Measurements from ENCODE around the gene PCSK2. TPM values are rescaled to one million over a fixed set of nuclear protein-coding genes. Genes with fewer than 3 reads are reported as not detected.
A peak's percentile ranks its signal among the peaks of the same experiment; 100 is the strongest.

The PCSK2 gene
- total RNA-seq, 1 donor from 2014 or later: not detected

- no peak for DNase-seq (ENCODE audit: low spot score)
These were observed 164.4 kb downstream of the PCSK2 start for GRCh38 chr20:17391127-17391771.

DNA sequence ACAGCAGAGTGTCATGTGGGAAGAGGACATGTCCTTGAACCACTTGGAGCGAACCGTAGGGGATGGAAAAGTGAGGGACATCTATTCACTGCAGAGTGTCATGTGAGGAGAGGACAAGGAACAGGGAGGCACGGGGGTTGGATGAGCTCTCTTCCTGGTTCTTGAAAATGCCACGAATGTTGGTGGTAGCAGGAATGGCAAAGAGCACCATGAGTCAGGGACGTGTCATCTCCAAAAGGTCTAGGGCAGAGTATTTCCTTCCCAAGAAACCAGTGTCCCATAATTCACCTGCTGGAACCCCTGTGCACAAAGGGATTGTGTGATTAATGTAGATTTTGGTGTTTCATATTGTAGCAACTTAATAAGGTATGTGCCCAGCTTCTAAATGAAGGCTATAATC lies 167.6 kb downstream of the PCSK2 start:
- no peak for DNase-seq (ENCODE audit: low spot score)

DNA sequence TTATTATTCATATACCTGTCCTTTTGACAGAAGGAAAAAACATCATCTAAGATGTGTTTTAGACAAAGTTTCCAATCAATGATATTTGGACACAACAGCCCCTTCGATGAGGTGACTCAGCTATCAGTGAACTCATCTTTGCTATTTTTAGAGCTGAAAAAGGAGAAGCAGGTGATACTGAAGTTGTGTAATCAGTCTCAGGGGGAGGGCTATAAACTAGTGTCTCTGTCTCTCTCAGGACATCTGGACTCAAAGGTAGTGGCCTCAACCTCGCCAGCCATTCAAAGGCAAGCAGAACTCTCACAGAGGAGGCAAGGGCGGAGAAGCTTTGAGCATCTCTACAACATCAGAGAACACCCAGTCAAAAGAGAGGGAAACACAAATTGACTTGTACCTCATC lies 168.9 kb downstream of the PCSK2 start:
- no peak for DNase-seq (ENCODE audit: low spot score)

- DNase-seq (ENCODE audit: low spot score): no peak
These were observed 172.6 kb downstream of the PCSK2 start for GRCh38 chr20:17399303-17399985.

DNA sequence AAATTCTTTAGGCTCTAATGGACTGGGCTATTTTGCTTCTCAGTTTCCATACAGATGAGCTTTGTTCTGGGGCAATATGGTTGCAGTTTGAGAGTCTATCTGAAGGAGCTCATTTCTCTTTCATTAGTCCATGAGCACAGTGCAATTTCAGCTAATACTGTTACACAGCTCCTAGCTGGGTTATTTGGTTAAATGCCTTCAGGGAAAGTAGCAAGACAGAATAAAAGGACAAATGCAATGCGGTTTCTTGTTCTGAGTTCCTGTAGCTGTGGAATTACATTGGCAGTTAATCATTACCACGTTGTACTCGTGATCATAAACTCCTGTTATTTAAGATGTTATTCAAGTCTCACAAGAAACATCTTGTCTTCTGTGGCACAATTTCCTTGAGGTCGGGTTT lies 176.6 kb downstream of the PCSK2 start:
- no peak for DNase-seq (ENCODE audit: low spot score)

- DNase-seq (ENCODE audit: low spot score): no peak
These were observed 179.3 kb downstream of the PCSK2 start for GRCh38 chr20:17406051-17406590.

DNA sequence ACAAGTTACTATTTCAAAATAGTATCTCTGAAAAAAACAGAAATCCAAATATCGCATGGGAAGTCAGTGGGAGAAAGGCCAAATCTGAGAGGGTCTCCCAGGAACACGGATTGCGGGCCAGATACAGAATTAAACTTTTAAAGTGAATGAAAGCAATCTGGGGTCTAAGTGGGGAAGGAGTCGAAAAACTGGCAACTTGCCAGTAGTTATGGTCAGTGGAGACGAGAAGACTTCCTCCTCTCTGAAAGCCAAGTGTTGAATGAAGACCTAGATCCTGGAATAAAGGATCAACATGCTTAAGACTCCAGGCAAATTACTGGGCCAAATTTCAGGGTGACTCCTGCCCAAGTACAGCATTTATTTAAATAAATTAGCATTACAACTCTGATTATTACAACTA lies 180.7 kb downstream of the PCSK2 start:
- DNase-seq (ENCODE audit: low spot score): no peak

- no peak for DNase-seq (ENCODE audit: low spot score)
These were observed 190.4 kb downstream of the PCSK2 start for GRCh38 chr20:17417225-17417624.

DNA sequence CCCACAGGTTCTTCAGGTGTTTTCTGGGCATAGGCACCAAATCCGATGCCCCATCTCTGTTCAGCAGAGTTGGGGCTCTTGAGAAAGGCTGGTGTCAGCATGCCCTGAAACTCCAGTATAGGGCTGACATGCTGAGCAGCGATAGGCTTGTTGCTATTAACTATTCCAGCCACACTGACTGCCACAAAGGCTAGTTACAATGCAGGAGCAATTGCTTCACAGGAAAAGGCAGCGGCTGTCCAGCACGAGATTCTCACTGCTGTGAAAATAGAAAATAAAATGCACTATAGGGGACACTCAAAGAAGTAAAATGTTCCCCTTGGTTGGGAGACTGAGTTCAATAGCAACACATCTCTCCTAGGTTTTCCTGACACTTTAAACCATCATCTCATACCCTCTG lies 191.9 kb downstream of the PCSK2 start:
- no peak for DNase-seq (ENCODE audit: low spot score)

DNA sequence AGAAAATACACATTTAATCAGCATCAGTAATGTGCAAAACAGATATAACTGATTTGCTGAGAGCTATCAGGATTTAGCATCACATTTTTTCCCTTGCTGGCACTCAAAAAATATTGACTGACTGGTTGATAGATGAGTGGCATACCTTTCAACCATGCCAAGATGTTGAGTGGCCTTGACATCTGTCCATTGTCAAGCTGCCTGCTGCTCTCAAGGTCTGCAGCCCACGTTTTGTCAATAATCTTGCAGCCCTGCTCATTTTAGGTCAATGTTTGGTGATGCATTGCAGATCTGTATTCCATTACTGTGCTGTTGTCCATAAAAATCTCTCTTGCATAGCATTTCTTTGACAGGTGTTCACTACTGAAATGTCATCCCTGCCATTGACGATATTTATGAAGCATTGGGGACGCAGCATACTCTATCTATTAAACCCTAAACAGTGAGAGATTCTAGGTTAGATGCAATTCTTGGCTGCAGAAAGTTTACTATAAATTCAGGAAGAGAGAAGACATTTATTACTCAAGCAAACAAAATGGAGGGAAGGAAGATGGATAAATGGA lies 192.7 kb downstream of the PCSK2 start:
- no peak for DNase-seq (ENCODE audit: low spot score)

GRCh38 chr20:17421493-17421892 lies 194.7 kb downstream of the PCSK2 start:
- no peak for DNase-seq (ENCODE audit: low spot score)

GRCh38 chr20:17423782-17424181 lies 196.9 kb downstream of the PCSK2 start:
- no peak for DNase-seq (ENCODE audit: low spot score)

- no peak for DNase-seq (ENCODE audit: low spot score)
These were observed 200.8 kb downstream of the PCSK2 start for GRCh38 chr20:17427638-17428037.

DNA sequence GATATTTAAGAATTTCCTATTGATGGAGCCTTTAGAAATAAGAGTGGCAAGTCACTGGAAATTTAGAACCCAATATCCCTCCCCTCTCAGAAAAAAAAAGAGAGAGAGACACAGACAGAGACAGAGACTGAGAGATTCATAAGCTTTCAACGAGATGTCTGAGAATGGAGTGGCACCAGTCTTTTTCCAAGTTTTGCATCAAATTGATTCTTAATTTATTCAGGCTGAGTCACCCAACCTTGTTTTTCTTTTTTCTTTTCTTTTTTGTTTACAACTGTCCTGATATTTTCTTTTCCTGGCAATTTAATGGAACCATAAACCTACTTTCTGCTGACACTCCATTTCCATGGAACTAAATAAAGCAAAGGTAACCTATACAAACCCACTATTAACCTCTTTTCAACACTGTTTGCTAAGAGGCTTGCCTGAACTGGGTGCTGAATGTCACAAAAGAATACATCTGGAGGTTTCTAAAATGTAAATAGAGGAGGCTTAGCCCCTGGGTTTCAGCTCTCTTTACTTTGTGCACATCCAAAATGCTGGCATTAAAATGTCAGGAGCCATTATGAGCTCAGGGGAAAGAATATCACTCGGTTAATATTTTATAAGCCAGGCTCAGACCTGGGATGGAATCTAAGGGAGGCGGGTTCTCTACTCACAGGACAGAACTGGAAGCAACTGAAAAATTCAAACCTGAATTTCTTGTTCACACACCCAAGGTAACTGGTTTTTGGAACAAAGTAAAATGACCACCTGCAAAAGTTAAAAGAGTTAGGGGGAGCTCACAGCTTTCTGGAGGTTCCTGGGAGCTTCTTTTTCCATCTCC lies 203.5 kb downstream of the PCSK2 start:
- DNase-seq (ENCODE audit: low spot score): no peak

GRCh38 chr20:17431621-17432364 lies 205.0 kb downstream of the PCSK2 start:
- peak; percentile 88 for DNase-seq (ENCODE audit: low spot score)

- DNase-seq (ENCODE audit: low spot score): no peak
These were observed 209.8 kb downstream of the PCSK2 start for GRCh38 chr20:17436664-17437063.

DNA sequence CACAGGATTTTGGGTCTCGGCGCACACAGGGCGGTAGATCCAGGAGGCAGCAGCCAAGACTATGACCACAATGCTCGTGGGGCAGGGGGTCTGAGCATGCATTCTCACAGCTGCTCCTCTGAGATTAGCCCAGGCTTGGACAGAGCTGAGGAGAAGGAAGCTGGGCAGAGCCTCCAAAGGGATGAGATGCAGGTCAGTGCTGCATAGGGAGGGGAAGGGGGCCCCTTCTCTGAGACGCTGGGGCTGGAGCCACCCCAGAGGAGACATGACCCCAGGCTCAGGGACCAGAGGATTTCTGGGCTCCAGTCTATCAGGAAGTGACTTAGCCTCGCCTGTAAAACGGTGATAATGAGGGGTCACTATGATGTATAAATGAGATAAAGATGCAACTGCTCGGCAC lies 210.4 kb downstream of the PCSK2 start:
- DNase-seq (ENCODE audit: low spot score): no peak

GRCh38 chr20:17438436-17439039 lies 211.7 kb downstream of the PCSK2 start:
- DNase-seq (ENCODE audit: low spot score): no peak

DNA sequence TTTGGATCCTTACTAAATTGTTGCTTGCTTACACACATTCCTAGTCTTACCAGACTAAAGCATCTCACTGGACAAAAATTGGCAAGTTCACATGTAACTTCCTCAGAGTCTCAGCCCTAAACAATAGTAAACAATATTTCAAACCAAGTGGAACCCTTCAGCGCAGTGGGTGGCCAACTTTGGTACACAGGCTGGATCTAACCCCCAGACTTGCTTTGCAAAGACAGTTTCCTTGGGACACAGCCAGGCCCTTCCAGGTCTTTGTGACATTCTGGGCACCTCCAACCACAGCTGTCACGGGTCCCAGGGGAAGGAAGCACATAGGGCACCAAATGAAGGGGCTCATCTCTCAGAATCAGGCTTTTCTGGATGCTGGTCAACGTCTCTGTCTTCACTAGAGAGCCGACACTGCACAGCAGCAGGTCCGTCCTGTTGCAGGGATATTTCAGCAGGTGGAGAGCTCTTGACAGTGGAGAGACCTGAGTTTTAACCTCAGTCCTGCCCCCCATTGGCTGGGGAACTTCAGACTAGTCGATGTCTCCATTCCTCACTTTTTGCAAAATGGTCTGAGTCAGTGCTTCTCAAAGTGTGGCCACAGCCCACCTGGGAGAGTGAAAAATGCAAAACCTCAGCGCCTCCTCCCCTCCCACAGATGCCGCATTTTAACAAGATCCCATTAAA lies 212.9 kb downstream of the PCSK2 start:
- DNase-seq (ENCODE audit: low spot score): no peak

DNA sequence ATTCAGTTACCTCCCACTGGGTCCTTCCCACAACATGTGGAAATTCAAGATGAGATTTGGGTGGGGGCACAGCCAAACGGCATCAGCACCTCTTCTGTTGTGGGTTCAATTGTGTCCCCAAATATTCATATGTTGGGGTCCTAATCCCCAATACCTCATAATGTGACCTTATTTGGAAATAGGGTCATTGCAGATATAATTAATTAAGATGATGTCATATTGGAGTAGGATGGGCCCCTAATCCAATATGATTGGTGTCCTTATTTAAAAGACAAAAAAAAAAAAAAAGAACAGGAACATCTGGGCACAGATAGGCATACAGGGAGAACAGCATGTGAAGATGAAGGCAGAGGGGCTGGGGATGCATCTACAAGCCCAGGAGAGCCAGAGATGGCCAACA lies 214.9 kb downstream of the PCSK2 start:
- no peak for DNase-seq (ENCODE audit: low spot score)
